NT2/D1 (cell line): ENCODE data around the gene CTBP2.

ENCODE experiments used
- YY1 ChIP-seq: IDR thresholded peaks from 2 replicates; pipeline ENCODE4 v1.6.1; 2011; ENCODE audit not compliant: insufficient read length, insufficient read depth
- ZNF274 ChIP-seq: IDR thresholded peaks from 2 replicates; pipeline ENCODE4 v1.6.1; 2011; ENCODE audit warnings: mild to moderate bottlenecking, low read depth, low read length

DNA sequence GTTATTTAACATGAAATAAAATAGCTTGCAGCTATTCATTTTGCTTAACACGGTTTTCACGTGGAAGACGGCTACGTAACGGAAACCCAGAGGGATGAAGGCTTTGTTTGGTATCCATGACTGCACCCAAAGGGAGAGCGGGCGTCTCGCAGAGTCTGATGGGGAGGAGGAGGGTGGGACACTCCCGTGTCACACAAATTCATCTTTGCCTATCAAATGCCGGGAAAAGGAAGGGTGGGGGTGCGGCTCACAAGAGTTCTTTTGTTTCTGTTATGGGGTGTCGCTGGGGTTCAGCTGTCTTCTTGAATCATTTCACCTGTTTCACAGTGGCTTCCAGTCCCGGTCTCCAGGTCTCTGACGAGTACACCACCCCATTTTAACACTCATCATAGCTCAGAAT, 110.0 kb downstream of the CTBP2 start:
- TF ChIP-seq YY1 (no peak), ZNF274 (no peak)
